ENCODE data around the gene RCOR1. TPM values are rescaled to one million over a fixed set of nuclear protein-coding genes. Genes with fewer than 3 reads are reported as not detected.

RCOR1 gene
- total RNA-seq, 3 donors from 2014 or later, result 29.4 to 31.3 (median 29.5) TPM

GRCh38 chr14:102624666-102625065 is 32.2 kb downstream of the RCOR1 start:
- ATAC-seq, result no peak
- TF ChIP-seq, protein P1, sequence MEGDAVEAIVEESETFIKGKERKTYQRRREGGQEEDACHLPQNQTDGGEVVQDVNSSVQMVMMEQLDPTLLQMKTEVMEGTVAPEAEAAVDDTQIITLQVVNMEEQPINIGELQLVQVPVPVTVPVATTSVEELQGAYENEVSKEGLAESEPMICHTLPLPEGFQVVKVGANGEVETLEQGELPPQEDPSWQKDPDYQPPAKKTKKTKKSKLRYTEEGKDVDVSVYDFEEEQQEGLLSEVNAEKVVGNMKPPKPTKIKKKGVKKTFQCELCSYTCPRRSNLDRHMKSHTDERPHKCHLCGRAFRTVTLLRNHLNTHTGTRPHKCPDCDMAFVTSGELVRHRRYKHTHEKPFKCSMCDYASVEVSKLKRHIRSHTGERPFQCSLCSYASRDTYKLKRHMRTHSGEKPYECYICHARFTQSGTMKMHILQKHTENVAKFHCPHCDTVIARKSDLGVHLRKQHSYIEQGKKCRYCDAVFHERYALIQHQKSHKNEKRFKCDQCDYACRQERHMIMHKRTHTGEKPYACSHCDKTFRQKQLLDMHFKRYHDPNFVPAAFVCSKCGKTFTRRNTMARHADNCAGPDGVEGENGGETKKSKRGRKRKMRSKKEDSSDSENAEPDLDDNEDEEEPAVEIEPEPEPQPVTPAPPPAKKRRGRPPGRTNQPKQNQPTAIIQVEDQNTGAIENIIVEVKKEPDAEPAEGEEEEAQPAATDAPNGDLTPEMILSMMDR (IDR thresholded peaks at IDR 0.05), result no peak
- no peak for DNase-seq
- Histone ChIP-seq H3K36me3 (ENCODE audit: low read depth) (no peaks in the 10 kb centered on the region), H3K4me1 (ENCODE audit: low read depth) (peaks cover 9% of the 10 kb centered on the region), H3K9me3 (no peaks in the 10 kb centered on the region), H3K4me3 (no peak overlapping the region)
- intact Hi-C loops (cut with DNase I, micrococcal nuclease), result no loop called here

GRCh38 chr14:102625564-102626296 is 33.3 kb downstream of the RCOR1 start:
- ATAC-seq (no peak), DNase-seq (no peak)
- TF ChIP-seq, protein P1 (IDR thresholded peaks at IDR 0.05), result no peak
- intact Hi-C loops (cut with DNase I, micrococcal nuclease), result no loop called here
- H3K9me3 ChIP-seq, result no peaks in the 10 kb centered on the region
- H3K36me3 ChIP-seq (ENCODE audit: low read depth), result no peaks in the 10 kb centered on the region
- no peak overlapping the region for H3K4me3 ChIP-seq
- H3K4me1 ChIP-seq (ENCODE audit: low read depth), result peaks cover 9% of the 10 kb centered on the region

DNA sequence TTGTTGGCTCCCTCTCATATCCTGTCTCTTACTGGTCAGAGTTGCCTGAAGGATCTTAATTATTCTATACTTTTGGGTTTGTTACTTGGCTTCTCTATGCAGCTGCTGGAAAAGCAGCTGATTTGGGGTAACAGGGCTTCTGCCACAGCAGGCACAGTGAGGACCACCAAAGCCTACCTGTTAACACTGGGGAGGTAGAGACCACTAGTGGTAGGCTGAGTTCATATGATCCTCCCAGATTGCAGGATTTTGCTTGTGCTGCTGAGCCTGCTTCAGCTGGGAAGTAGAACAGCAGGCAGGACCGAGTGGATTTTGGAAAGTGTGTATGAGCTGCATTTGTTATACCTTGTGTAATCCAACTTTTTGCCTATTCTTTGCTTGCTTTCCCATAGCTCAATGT is 34.1 kb downstream of the RCOR1 start:
- DNase-seq (no peak), ATAC-seq (no peak)
- H3K4me1 ChIP-seq (ENCODE audit: low read depth), result peaks cover 9% of the 10 kb centered on the region
- no peaks in the 10 kb centered on the region for H3K36me3 ChIP-seq (ENCODE audit: low read depth)
- intact Hi-C loops (cut with DNase I, micrococcal nuclease), result no loop called here
- no peaks in the 10 kb centered on the region for H3K9me3 ChIP-seq
- H3K4me3 ChIP-seq, result no peak overlapping the region
- TF ChIP-seq, protein P1 (IDR thresholded peaks at IDR 0.05), result no peak

GRCh38 chr14:102629011-102629444 is 36.6 kb downstream of the RCOR1 start:
- DNase-seq (peak in 1 of 3 donors; percentile 7), ATAC-seq (peak; percentile 50)
- intact Hi-C loops (cut with DNase I, micrococcal nuclease), result no loop called here
- TF ChIP-seq, protein P1 (IDR thresholded peaks at IDR 0.05), result no peak
- peaks cover 9% of the 10 kb centered on the region for H3K4me1 ChIP-seq (ENCODE audit: low read depth)
- no peaks in the 10 kb centered on the region for H3K9me3 ChIP-seq
- H3K36me3 ChIP-seq (ENCODE audit: low read depth), result no peaks in the 10 kb centered on the region
- H3K4me3 ChIP-seq, result no peak overlapping the region

- TF ChIP-seq, protein P1 (IDR thresholded peaks at IDR 0.05), result no peak
- no peaks in the 10 kb centered on the region for H3K36me3 ChIP-seq (ENCODE audit: low read depth)
- ATAC-seq, result no peak
- H3K4me3 ChIP-seq, result no peak overlapping the region
- H3K4me1 ChIP-seq (ENCODE audit: low read depth), result peaks cover 9% of the 10 kb centered on the region
- H3K9me3 ChIP-seq, result no peaks in the 10 kb centered on the region
- DNase-seq, result no peak
- intact Hi-C loops (cut with DNase I, micrococcal nuclease), result no loop called here
Measured at GRCh38 chr14:102629808-102630350, 37.4 kb downstream of the RCOR1 start.
